NCI-H446 (cell line): Measurements from ENCODE around the gene PNKD.

Experiments used
- DNase-seq, 2 experiments: peaks; one replicate each; lab custom pipeline; 2025; lab: John Stamatoyannopoulos, UW

Gene PNKD

GRCh38 chr2:218370410-218371063, 100.2 kb downstream of the PNKD start:
- DNase-seq, result no peak

- no peak for DNase-seq
These were observed 101.6 kb downstream of the PNKD start for GRCh38 chr2:218371983-218372350.

GRCh38 chr2:218374795-218375194, 104.5 kb downstream of the PNKD start:
- DNase-seq, result no peak

GRCh38 chr2:218375212-218375611, 104.9 kb downstream of the PNKD start:
- peak in 1 of 2 experiments; percentile 29 for DNase-seq

- no peak for DNase-seq
These were observed 107.7 kb downstream of the PNKD start for GRCh38 chr2:218378053-218378452.

GRCh38 chr2:218381916-218382366, 111.6 kb downstream of the PNKD start, which contains the start of gene SLC11A1:
SLC11A1 (plus strand) TSS chr2:218382273; CDS start chr2:218382369, 96 bp downstream.
- DNase-seq, result no peak

- DNase-seq, result no peak
These were observed 112.5 kb downstream of the PNKD start for GRCh38 chr2:218382785-218383184.

GRCh38 chr2:218383892-218384519, 113.7 kb downstream of the PNKD start:
- no peak for DNase-seq

- DNase-seq, result no peak
These were observed 114.7 kb downstream of the PNKD start for GRCh38 chr2:218384975-218385374.

- no peak for DNase-seq
These were observed 116.4 kb downstream of the PNKD start for GRCh38 chr2:218386505-218387368.

- peak in 1 of 2 experiments; percentile 40 for DNase-seq
These were observed 117.3 kb downstream of the PNKD start for GRCh38 chr2:218387369-218388194.

- DNase-seq, result no peak
These were observed 119.2 kb downstream of the PNKD start for GRCh38 chr2:218389333-218390150.

GRCh38 chr2:218391202-218391601, 120.9 kb downstream of the PNKD start:
- no peak for DNase-seq

- no peak for DNase-seq
These were observed 122.1 kb downstream of the PNKD start for GRCh38 chr2:218392459-218392858.

GRCh38 chr2:218392891-218393462, 122.7 kb downstream of the PNKD start:
- DNase-seq, result no peak

- DNase-seq, result no peak
These were observed 123.5 kb downstream of the PNKD start for GRCh38 chr2:218393750-218394290.

GRCh38 chr2:218394298-218395089, 124.2 kb downstream of the PNKD start:
- no peak for DNase-seq

- DNase-seq, result no peak
These were observed 124.7 kb downstream of the PNKD start for GRCh38 chr2:218395090-218395444.

GRCh38 chr2:218395456-218395825, 125.1 kb downstream of the PNKD start:
- DNase-seq, result no peak
